Colon (tissue), 2 donors: ENCODE data around the gene CDC25B.

Experiments
- FAIRE-seq: peaks from 2 replicates; lab custom pipeline; 2012; peaks lifted over from hg19 to GRCh38; lab: Jason Lieb, UNC
- donor health status: control.
- donor health status: control.

CDC25B gene

GRCh38 chr20:3764659-3765058 lies 31.5 kb upstream of the CDC25B start:
- FAIRE-seq, result no peak

GRCh38 chr20:3765171-3765882 lies 30.8 kb upstream of the CDC25B start:
- no peak for FAIRE-seq

- FAIRE-seq, result no peak
Observed at GRCh38 chr20:3766422-3767109, 29.5 kb upstream of the CDC25B start.

- no peak for FAIRE-seq
Observed at GRCh38 chr20:3767110-3767426, 29.0 kb upstream of the CDC25B start.

- peak; percentile 10 for FAIRE-seq
Observed at GRCh38 chr20:3767427-3768341, 28.4 kb upstream of the CDC25B start, which contains the start of gene ADISSP. Gene ADISSP, minus strand, starts transcription at chr20:3767753. Its CDS starts 7,653 bp downstream, at chr20:3760100.

GRCh38 chr20:3768342-3769130 lies 27.6 kb upstream of the CDC25B start:
- no peak for FAIRE-seq

GRCh38 chr20:3771552-3772058 lies 24.5 kb upstream of the CDC25B start:
- FAIRE-seq, result no peak

- FAIRE-seq, result no peak
Observed at GRCh38 chr20:3775457-3776108, 20.5 kb upstream of the CDC25B start.

GRCh38 chr20:3777381-3777715 lies 18.8 kb upstream of the CDC25B start:
- FAIRE-seq, result no peak

- FAIRE-seq, result no peak
Observed at GRCh38 chr20:3777716-3778629, 18.1 kb upstream of the CDC25B start.

GRCh38 chr20:3778976-3779375 lies 17.1 kb upstream of the CDC25B start:
- no peak for FAIRE-seq

GRCh38 chr20:3781153-3781910 lies 14.8 kb upstream of the CDC25B start, which contains the start of gene SPEF1:
Gene SPEF1, minus strand, starts transcription at chr20:3781448. Its CDS starts 161 bp downstream, at chr20:3781287.
- FAIRE-seq, result no peak

- FAIRE-seq, result no peak
Observed at GRCh38 chr20:3782597-3782996, 13.5 kb upstream of the CDC25B start.

GRCh38 chr20:3783068-3783489 lies 13.0 kb upstream of the CDC25B start:
- no peak for FAIRE-seq

- no peak for FAIRE-seq
Observed at GRCh38 chr20:3783511-3784195, 12.5 kb upstream of the CDC25B start.

- no peak for FAIRE-seq
Observed at GRCh38 chr20:3784216-3784853, 11.8 kb upstream of the CDC25B start.

GRCh38 chr20:3784863-3785239 lies 11.3 kb upstream of the CDC25B start:
- no peak for FAIRE-seq
